Muscle of leg (tissue), 11 donors: ENCODE results near the gene C1orf105. TPM values are rescaled to one million over a fixed set of nuclear protein-coding genes. Genes with fewer than 3 reads are reported as not detected.

Experiments
- DNase-seq: peaks from one replicate; pipeline ENCODE4 v3.0.0; 2013
- H3K27ac ChIP-seq: one replicate; pipeline ENCODE4 v1.5.1; 2013; ENCODE audit warnings: mild to moderate bottlenecking, low read length, control low read depth
- H3K27me3 ChIP-seq: one replicate; pipeline ENCODE4 v1.6.1; 2013; ENCODE audit warnings: low read length; ENCODE audit not compliant: control insufficient read depth, insufficient read depth
- H3K36me3 ChIP-seq: one replicate; pipeline ENCODE4 v1.6.1; 2013; ENCODE audit warnings: low read length; ENCODE audit not compliant: control insufficient read depth, insufficient read depth
- H3K4me1 ChIP-seq: one replicate; pipeline ENCODE4 v1.6.1; 2013; ENCODE audit warnings: low read length; ENCODE audit not compliant: control insufficient read depth, insufficient read depth
- H3K4me3 ChIP-seq: one replicate; pipeline ENCODE4 v1.5.1; 2013; ENCODE audit warnings: low read length, control low read depth
- H3K9me3 ChIP-seq: replicated peaks from 2 replicates; pipeline ENCODE4 v1.6.1; 2013; ENCODE audit warnings: low read depth, low read length; ENCODE audit not compliant: control insufficient read depth
- WGBS: methylation state at CpG from one replicate; pipeline ENCODE4 v1.1.5; 2013; ENCODE audit warnings: missing lambda C conversion rate; ENCODE audit not compliant: insufficient coverage; 5-methylcytosine and 5-hydroxymethylcytosine counted together
- polyA plus RNA-seq, 8 donors: library from polyadenylated mRNA; unstranded; fragments of 120-200 nt; gene quantifications; one replicate each; pipeline versions ENCODE4 v1.2.1 to v1.2.3, GENCODE V29; 2013; ENCODE audit warnings: inconsistent platforms in 1 of 8, low replicate concordance in 1 of 8; ENCODE audit not compliant: insufficient read length in 8 of 8, insufficient read depth in 1 of 8
- total RNA-seq: library from RNA; stranded (reverse); fragments of 120-200 nt; gene quantifications from one replicate; pipeline ENCODE4 v1.2.4, GENCODE V29; 2013

Gene C1orf105
- total and polyA plus RNA-seq, 9 donors, result 85.2 to 174 (median 99.6) TPM

DNA sequence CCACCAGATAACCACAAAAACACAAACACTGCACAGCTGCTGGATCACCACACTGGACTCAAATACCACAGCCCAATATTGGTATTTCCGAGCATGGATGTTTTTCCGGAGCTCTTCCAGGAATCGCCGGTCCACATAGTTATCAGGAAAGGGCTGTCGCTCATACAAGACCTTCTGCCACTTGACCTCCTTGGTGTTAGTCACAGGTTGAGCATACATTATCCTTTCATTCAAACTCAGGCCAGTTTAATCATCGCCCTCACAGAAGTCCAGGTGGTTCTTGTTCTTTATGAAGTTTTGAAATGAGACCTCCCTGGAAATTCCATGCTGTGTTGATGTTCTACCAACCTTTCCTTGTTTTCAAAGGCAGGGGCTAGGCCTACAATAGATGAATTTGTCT is 21.9 kb downstream of the C1orf105 start:
- peaks cover 14% of the 10 kb centered on the region for H3K4me1 ChIP-seq
- H3K36me3 ChIP-seq, result peaks cover 5% of the 10 kb centered on the region
- peaks cover 2% of the 10 kb centered on the region for H3K9me3 ChIP-seq
- H3K27ac ChIP-seq, result no peak overlapping the region
- DNase-seq, result no peak
- 98% methylated on average over 5 of the region's 6 CpGs for WGBS
- H3K4me3 ChIP-seq, result no peak overlapping the region
- H3K27me3 ChIP-seq, result no peaks in the 10 kb centered on the region

GRCh38 chr1:172442843-172443565 is 22.5 kb downstream of the C1orf105 start:
- peaks cover 14% of the 10 kb centered on the region for H3K4me1 ChIP-seq
- WGBS, result 0% methylated on average over 1 of the region's 3 CpGs
- DNase-seq, result no peak
- H3K27ac ChIP-seq, result peak overlapping the region; percentile 70
- H3K27me3 ChIP-seq, result no peaks in the 10 kb centered on the region
- no peaks in the 10 kb centered on the region for H3K9me3 ChIP-seq
- peaks cover 5% of the 10 kb centered on the region for H3K36me3 ChIP-seq
- peak overlapping the region; percentile 87 for H3K4me3 ChIP-seq

DNA sequence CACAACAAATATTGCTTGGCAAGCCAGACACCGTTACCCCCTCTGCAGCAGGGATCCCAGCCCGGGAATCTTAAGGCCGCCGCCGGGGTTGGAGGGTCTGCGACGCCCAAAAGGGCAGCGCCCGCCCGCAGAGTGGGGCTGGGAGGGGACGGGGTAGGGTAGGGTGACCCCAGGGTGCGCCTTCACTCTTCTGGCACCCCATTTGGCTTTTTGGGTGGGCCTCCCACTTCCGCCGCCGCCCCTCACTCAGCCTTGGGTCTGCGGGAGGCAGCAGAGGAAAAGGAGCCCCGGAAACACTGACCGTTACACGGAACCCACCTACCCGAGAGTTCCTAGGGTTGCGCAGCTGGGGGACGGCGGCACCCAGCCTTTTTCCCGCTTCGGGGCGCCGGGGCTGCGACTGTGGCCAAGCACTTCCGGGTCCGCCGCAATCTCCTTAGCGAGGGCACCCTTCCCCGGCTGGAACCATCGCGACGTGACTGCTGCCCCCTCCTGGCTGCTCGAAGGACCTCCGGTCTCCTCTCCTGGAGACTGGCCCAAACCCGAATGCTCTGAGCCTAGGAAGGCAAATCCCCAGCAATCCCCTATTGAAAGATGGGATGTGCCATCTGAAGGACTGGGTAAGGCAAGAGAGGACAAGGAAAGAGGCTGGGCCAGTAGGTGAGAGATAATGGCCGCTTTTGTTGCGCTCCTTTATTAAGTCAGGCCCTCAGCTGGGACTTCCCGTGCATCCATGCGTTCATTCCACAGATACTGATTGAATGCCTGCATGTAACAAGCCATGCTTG is 23.4 kb downstream of the C1orf105 start, which contains the start of gene PIGC:
Gene PIGC (minus strand): TSS at position 404 of the 788 bp plus-strand sequence. CDS start 1,447 bp downstream, outside the sequence.
- peaks cover 5% of the 10 kb centered on the region for H3K36me3 ChIP-seq
- no peaks in the 10 kb centered on the region for H3K27me3 ChIP-seq
- H3K9me3 ChIP-seq, result no peaks in the 10 kb centered on the region
- peak within 1 kb of the TSS; percentile 70 for H3K27ac ChIP-seq
- DNase-seq, result peak; percentile 94
- peaks cover 14% of the 10 kb centered on the region for H3K4me1 ChIP-seq
- 6% methylated on average over 38 of the region's 43 CpGs for WGBS
- H3K4me3 ChIP-seq, result peak within 1 kb of the TSS; percentile 87

DNA sequence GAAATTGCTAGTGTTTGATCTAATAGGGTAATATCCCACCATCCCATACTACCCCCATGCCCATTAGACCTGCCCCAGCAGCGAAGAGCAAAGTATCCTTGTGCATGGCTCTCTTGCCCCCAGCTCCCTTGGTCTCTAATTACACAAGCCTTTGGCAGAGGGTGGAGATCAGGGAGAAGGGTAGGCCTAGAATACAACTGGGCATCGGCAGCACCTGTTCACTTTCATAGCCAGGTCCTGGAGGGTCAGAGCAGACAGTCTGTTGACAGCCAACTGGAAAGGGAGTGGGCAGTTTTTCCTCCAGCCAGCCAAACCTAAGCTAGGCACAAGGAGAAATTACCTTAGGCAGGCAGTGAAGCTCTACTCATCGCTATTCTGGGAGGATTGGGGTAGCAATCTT is 26.1 kb downstream of the C1orf105 start:
- H3K9me3 ChIP-seq, result no peaks in the 10 kb centered on the region
- peak overlapping the region; percentile 60 for H3K27ac ChIP-seq
- peak; percentile 61 for DNase-seq
- peaks cover 27% of the 10 kb centered on the region for H3K4me1 ChIP-seq
- H3K36me3 ChIP-seq, result peaks cover 2% of the 10 kb centered on the region
- no peaks in the 10 kb centered on the region for H3K27me3 ChIP-seq
- WGBS, result no CpG with 5 or more reads among the region's 3 CpGs
- no peak overlapping the region for H3K4me3 ChIP-seq

DNA sequence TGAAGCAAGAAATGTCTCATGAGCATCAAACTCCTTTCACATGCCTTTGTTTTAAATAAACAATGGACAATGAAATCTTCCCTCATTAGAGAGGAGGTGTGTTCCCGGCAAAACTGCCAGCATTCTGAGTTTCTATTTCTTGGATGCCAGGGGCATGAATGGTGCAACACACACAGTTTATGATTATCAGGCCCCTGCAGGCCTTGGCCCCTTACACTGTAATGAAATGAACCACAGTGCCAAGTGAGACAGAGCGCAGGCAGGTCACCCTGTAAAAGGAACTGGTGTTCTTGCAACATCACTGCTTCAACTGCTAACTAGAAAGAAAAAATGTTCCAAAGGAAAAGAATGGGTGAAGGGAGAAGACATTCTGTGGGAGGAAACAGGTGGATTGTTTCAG is 27.2 kb downstream of the C1orf105 start:
- no CpG with 5 or more reads among the region's 2 CpGs for WGBS
- Histone ChIP-seq H3K27ac (no peak overlapping the region), H3K4me1 (peaks cover 28% of the 10 kb centered on the region), H3K4me3 (no peak overlapping the region), H3K36me3 (no peaks in the 10 kb centered on the region), H3K9me3 (no peaks in the 10 kb centered on the region), H3K27me3 (no peaks in the 10 kb centered on the region)
- DNase-seq, result no peak

- no peaks in the 10 kb centered on the region for H3K27me3 ChIP-seq
- WGBS, result 84% methylated on average over 6 of the region's 6 CpGs
- DNase-seq, result no peak
- H3K9me3 ChIP-seq, result no peaks in the 10 kb centered on the region
- H3K36me3 ChIP-seq, result no peaks in the 10 kb centered on the region
- no peak overlapping the region for H3K27ac ChIP-seq
- no peak overlapping the region for H3K4me3 ChIP-seq
- H3K4me1 ChIP-seq, result peaks cover 26% of the 10 kb centered on the region
Observed at GRCh38 chr1:172448995-172449584, 28.6 kb downstream of the C1orf105 start.

DNA sequence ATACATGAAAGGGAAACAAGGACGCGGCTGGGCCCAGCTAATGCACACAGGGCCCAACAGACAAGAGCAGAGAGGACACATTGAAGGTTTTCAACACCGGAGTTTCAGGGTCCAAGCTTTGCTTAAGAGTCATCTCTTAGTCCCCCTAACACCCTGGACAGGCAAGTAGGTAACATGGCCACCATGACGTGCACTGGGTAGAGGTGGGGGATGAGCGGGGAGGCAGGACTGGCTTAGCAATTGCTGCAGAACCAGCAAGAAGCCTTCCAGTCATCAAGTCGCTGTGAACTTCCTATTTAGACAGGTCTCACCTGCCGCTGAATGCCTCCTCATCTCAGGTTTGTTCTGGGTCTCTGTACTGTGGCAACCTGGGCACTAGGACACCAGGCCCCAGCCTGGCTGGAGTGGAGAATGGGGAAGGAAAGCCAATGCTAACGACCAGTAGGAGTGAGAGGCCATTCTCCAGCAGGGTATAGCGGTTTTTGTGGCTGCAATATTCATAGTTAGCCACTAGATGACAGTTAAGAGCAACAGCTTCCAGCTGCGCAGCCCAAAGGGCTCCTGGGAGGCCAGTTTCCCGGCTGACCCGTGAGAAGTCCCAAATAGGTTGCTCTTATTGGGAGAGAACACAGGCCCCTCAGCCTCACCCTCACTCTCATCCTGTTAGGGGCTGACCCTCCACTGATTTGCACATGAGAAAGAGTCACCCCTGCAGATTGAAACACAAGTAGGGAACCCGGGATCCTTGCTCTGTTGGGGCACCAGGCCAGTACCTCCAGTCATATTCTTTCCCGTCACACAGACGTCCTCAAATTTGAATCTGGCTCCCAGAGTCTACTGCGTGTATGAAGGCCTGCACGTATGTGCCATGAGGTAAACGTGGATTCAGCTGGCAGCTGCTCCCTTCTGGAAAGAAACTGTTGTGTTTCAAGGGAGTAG is 29.4 kb downstream of the C1orf105 start:
- 38% methylated on average over 12 of the region's 18 CpGs for WGBS
- H3K4me3 ChIP-seq, result peak overlapping the region; percentile 20
- peak; percentile 79 for DNase-seq
- peak overlapping the region; percentile 83 for H3K27ac ChIP-seq
- H3K9me3 ChIP-seq, result no peaks in the 10 kb centered on the region
- H3K27me3 ChIP-seq, result no peaks in the 10 kb centered on the region
- H3K4me1 ChIP-seq, result peaks cover 26% of the 10 kb centered on the region
- no peaks in the 10 kb centered on the region for H3K36me3 ChIP-seq

- 45% methylated on average over 3 of the region's 7 CpGs for WGBS
- H3K27me3 ChIP-seq, result no peaks in the 10 kb centered on the region
- DNase-seq, result no peak
- H3K9me3 ChIP-seq, result no peaks in the 10 kb centered on the region
- no peaks in the 10 kb centered on the region for H3K36me3 ChIP-seq
- H3K4me1 ChIP-seq, result peaks cover 26% of the 10 kb centered on the region
- peak overlapping the region; percentile 83 for H3K27ac ChIP-seq
- H3K4me3 ChIP-seq, result no peak overlapping the region
Observed at GRCh38 chr1:172450524-172450885, 30.0 kb downstream of the C1orf105 start.

GRCh38 chr1:172451002-172451443 is 30.5 kb downstream of the C1orf105 start:
- Histone ChIP-seq H3K27ac (no peak overlapping the region), H3K4me3 (no peak overlapping the region), H3K9me3 (no peaks in the 10 kb centered on the region), H3K36me3 (no peaks in the 10 kb centered on the region), H3K27me3 (no peaks in the 10 kb centered on the region), H3K4me1 (peaks cover 28% of the 10 kb centered on the region)
- DNase-seq, result no peak
- no CpG with 5 or more reads among the region's 2 CpGs for WGBS
